Limb (tissue), 2 donors: ENCODE results near the gene WWOX.

Experiments
- DNase-seq, 2 donors: peaks; one replicate each; pipeline ENCODE4 v3.0.0-alpha.2; 2016; ENCODE audit errors: extremely low spot score in 2 of 2

The WWOX gene

DNA sequence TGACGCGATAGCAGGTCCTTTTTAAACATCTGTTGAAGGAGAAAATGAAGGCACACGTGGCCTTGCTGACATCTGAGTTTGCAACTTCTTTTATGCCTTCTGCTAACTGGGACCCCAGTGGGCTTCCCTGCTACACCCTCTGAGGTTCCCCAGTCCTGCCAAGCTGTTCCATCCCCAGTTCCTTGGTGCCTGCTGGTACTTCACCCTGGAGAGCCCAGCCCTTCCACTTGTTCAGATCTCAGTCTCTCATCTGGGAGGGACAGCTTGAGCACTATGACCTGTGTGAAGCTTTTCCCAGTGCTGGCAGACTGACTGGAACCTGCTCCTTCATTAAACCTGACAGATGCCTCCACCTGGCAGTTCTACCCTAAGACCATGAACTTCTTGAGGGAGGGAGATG lies 95.5 kb downstream of the WWOX start:
- DNase-seq = no peak

GRCh38 chr16:78195797-78196196 lies 96.3 kb downstream of the WWOX start:
- no peak for DNase-seq

- no peak for DNase-seq
Observed at GRCh38 chr16:78196502-78196901, 97.0 kb downstream of the WWOX start.

DNA sequence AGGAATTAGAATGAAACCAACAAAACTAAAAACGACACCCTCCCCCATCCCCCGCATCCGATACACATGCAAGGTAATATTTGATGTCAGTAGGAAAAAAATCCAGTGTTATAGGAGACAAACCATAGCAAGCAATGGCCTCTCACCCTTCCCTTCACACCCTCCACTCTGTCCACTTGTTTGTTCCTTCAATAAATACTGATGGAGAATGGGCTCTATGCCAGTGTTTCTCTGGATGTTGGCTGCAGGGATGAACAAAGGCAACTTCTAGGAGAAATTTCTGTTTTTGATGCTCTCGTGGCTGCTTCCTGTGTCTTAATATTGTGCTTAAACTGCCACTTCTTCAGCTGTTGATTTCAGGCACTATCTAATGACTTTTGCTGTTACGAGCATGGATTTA lies 98.8 kb downstream of the WWOX start:
- no peak for DNase-seq

DNA sequence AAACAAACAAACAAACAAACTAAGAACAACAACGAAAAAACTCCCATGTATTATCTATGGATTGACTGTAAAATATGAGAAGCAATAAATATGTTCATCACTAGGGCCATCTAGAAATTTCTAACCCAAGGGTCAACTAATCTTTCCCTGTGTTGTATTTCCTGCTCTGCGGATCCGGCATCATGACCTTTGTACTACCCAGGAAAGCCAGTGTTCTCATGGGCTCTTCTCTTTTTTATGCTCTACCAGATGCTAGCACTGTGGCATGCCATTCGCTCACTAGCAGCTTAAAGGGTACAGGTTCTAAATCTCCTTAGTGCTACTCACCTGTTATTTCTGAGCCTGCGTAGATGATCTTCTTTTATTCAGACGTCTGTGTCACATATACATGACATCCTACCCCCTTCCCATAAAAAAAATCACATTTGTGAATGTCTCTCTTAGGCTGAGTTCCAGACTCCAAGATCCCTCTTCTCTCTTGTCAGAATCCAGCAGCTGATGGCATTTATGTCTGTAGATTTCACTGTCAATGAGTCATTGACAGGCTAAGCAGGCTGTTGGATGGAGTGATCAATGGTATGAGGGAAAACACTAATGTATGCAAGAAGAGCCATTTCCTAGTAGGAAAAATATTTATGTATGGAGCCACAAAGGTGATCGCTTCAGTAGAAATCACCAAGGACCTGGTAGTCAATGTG lies 100.0 kb downstream of the WWOX start:
- no peak for DNase-seq

DNA sequence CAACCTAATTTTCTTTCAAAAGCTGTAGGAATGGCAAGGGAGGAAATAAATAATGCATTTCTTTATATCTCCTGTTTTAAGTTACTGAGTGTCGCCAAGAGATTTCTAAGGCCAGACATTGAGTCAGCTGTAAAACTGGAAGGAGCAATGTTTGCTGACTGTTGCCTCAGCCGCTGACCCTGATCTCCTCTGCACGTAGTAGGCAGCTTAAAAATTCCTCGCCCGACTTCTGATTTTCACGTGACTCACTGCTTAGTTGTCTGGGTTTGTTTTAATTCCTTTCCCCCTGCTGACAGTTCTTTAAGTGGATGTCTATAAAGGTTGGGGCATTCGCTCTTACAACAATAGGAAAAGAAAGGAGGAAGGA lies 100.6 kb downstream of the WWOX start:
- DNase-seq = no peak

GRCh38 chr16:78200623-78201096 lies 101.2 kb downstream of the WWOX start:
- no peak for DNase-seq

DNA sequence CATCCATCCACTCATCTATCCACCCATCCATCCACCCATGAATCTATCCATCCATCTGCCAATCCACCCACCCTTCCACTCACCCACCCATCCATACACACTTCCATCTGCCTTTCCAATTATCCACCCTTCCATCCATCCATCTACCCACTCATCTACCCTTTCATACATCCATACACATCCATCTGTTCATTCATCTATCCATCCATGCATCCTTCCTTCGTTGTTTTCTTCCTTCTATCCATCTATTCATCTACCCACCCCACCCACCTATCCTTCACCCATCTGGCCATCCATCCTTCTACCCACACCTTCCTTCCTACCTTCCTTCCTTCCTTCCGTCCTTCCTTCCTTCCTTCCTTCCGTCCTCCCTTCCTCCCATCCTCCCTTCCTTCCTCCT lies 106.1 kb downstream of the WWOX start:
- DNase-seq = no peak

DNA sequence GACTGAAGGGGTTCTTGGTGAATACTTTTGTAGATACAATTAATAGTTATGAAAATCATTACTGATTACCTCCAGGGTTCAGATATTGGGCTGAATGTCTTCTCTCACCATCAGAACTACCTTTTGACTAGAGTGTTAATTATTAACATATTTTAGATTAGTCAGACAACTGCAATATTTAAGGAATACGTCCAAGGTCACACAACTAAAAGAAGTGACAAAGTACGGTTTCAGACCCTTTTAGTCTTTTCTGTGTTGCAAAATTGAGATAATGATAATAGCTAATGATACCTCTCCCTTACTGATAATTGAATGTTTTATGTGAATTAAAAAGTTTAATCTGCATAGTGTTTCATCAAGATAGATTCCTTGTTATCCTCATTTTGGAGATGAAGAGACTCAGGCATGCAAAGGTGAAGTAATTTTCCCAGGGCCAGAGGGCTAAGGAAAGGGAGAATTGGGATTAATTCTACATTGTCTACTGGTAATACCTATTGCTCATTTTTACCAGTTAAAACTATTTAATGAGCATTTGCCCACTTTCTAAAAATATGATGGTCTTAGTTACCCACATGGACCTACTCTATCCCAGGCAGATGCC lies 107.3 kb downstream of the WWOX start:
- no peak for DNase-seq

DNA sequence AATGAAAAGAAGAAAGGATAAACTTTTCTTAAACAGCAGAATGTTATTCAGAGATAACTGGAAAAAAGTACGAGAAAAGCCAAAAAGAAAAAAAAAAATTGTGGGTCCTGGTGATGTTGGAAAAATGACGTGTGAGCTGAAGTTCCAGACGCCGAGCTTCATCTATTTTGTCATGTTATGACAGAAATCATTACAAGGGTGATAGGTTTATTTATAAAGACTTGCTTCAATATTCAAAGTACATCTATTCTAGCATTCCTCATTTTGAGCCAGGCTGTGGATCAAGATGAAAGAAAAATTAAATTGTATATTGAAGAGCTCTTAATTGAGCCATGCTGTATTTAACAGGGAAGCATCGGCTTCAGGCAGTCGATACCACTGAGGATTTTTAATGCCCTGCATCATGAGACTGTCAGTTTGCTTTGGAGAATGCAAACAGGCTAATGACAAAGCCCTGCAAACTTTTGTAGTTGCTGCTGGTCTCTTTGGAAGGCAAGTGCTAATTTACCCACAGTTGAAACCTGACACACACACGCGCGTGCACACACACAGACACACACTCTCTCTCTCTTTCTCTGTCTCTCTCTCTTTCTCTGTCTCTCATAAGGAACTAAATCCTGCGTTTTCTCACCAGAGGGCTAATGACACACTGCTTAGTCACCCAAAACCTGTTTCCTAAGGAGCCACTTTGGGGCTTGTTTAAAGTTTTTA lies 110.7 kb downstream of the WWOX start:
- no peak for DNase-seq

DNA sequence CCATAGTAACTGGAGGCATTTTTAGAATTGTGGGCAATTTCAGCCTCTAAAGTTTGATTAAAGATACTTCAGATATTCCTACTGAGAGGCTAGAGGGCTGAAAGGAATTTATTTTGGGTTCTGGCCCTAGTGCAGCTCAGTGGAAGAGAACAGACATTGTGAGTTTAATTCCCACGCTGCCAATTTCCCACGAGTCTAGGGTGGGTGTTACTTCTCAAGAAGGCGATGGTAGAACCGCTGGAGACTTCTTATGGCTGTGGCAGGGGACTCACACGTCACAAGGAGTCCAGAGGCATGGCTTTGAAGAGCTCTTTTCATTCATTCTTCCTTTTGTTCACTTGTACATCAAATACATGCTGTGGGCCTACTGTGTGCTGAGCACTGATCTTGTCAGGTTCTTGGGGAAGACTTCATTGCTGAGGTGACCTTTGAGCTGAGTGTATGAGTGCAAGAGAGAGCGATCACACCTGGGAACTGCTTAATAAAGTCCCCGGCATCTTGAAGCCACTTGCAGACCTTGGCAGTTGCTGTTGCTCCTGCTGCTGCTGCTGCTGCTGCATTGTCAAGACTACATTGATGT lies 111.7 kb downstream of the WWOX start:
- DNase-seq = no peak

- DNase-seq = no peak
Observed at GRCh38 chr16:78211946-78212345, 112.5 kb downstream of the WWOX start.

- DNase-seq = no peak
Observed at GRCh38 chr16:78212674-78213073, 113.2 kb downstream of the WWOX start.

- DNase-seq = no peak
Observed at GRCh38 chr16:78213751-78214150, 114.3 kb downstream of the WWOX start.

DNA sequence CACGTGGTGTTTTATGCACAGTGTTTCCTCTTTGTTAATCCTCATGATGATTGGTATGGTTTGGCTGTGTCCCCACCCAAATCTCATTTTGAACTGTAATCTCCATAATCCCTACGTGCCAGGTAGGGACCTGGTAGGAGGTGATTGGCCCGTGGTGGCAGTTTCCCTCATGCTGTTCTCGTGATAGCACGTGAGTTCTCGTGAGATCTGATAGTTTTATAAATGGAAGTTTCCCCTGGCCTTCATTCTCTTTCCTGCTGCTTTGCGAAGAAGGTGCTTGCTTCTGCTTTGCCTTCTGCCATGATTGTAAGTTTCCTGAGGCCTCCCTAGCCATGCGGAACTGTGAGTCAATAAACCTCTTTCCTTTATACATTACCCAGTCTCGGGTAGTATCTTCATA lies 115.8 kb downstream of the WWOX start:
- DNase-seq = no peak

DNA sequence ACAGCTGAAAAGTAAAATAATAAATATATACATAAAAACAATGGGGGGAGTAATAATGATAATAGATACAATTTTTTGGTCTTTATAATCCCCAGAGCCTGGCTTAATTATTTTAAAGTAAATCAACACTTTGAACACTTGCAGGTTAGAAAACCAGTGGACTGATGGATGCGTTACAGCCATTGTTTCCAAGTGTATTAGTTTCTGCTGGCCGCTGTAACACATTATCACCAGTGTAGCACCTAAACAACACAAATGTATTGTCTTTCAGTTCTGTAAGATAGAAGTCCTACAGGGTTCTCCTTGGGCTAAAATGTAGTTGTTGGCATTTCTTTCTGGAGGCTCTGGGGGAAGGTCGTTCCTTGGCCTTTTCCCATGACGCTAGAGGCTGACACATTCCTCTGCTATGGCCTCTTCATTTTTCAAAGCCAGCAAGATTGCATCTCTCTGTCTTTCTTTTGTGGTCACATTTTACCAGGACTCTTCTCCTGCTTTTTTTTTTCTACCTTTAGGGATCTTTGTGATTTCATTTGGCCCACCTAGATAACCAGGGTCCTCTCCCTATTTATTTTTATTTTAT lies 116.8 kb downstream of the WWOX start:
- DNase-seq = no peak

DNA sequence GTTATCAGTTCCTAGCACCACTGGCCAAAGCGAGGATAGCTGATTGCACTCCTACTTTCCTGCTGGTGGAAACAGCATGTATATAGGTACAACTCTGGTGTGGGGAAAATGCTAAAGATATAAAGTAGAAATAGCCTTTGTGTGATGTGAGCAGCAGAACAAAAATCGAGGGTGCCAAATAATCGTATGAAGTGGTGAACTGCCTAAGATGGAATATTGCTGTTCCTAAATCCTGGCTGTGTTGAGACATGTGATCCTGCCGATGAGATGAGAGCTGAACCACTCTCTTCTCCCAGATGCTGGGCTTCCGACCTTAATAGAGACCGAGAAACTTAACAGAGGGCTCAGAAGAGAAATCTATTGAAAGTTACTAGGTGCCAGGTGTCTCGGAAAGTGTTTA lies 117.8 kb downstream of the WWOX start:
- DNase-seq = no peak

- DNase-seq = no peak
Observed at GRCh38 chr16:78218279-78218678, 118.8 kb downstream of the WWOX start.

- DNase-seq = no peak
Observed at GRCh38 chr16:78218856-78219651, 119.6 kb downstream of the WWOX start.

DNA sequence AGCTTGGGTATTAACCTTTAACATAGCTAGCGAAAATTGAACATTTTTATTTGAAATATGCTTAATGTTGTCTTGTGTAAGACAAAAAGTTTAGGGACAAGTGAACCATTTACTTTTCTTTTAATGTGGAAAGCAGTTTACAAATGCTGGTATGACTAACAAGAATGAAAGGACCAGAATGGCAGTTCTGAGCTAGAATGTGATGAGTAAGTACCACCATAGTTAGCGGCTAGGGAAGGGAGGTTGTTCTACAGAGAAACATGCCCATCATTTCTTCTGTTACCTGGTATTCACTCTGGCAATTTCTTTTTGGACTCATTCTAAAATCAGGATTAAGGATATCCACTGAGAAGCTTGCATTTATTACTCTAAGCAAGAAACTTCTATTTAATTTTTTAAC lies 121.1 kb downstream of the WWOX start:
- DNase-seq = no peak

GRCh38 chr16:78221892-78222291 lies 122.4 kb downstream of the WWOX start:
- DNase-seq = no peak
